HG03064 (cell line): ENCODE measurements around the gene MASP1.
A peak's percentile ranks its signal among the peaks of the same experiment; 100 is the strongest.

Experiments used
- ATAC-seq: cut with Tn5 transposase; IDR thresholded peaks from one replicate; pipeline ENCODE4 v1.9.1; 2021; ENCODE audit warnings: low read depth; ENCODE audit not compliant: unreplicated experiment

MASP1 gene

GRCh38 chr3:187291512-187292132, at the start of gene MASP1:
TSS of gene MASP1 (minus strand) at chr3:187291737. CDS start at chr3:187291632, 105 bp downstream.
- no peak for ATAC-seq

GRCh38 chr3:187340578-187340977, 49.0 kb upstream of the MASP1 start:
- ATAC-seq: no peak

- no peak for ATAC-seq
Measured at GRCh38 chr3:187336322-187336721, 44.8 kb upstream of the MASP1 start.

GRCh38 chr3:187334904-187335303, 43.4 kb upstream of the MASP1 start:
- ATAC-seq: no peak

- no peak for ATAC-seq
Measured at GRCh38 chr3:187328691-187329090, 37.2 kb upstream of the MASP1 start.

- no peak for ATAC-seq
Measured at GRCh38 chr3:187327845-187328244, 36.3 kb upstream of the MASP1 start.

- ATAC-seq: no peak
Measured at GRCh38 chr3:187325632-187326031, 34.1 kb upstream of the MASP1 start.

- no peak for ATAC-seq
Measured at GRCh38 chr3:187323091-187323490, 31.6 kb upstream of the MASP1 start.

GRCh38 chr3:187322291-187322690, 30.8 kb upstream of the MASP1 start:
- no peak for ATAC-seq

- ATAC-seq: no peak
Measured at GRCh38 chr3:187321766-187322165, 30.2 kb upstream of the MASP1 start.

- peak; percentile 66 for ATAC-seq
Measured at GRCh38 chr3:187319699-187320302, 28.3 kb upstream of the MASP1 start.

- ATAC-seq: no peak
Measured at GRCh38 chr3:187318819-187319616, 27.5 kb upstream of the MASP1 start.

GRCh38 chr3:187315872-187316271, 24.3 kb upstream of the MASP1 start:
- ATAC-seq: no peak

GRCh38 chr3:187314176-187314575, 22.6 kb upstream of the MASP1 start:
- ATAC-seq: no peak

GRCh38 chr3:187310954-187311470, 19.5 kb upstream of the MASP1 start:
- ATAC-seq: no peak

- no peak for ATAC-seq
Measured at GRCh38 chr3:187310226-187310625, 18.7 kb upstream of the MASP1 start.

- no peak for ATAC-seq
Measured at GRCh38 chr3:187305881-187306280, 14.3 kb upstream of the MASP1 start.

GRCh38 chr3:187299611-187300010, 8.1 kb upstream of the MASP1 start:
- ATAC-seq: no peak

- no peak for ATAC-seq
Measured at GRCh38 chr3:187296911-187297310, 5.4 kb upstream of the MASP1 start.

- no peak for ATAC-seq
Measured at GRCh38 chr3:187296058-187296457, 4.5 kb upstream of the MASP1 start.

- no peak for ATAC-seq
Measured at GRCh38 chr3:187295316-187296034, 3.9 kb upstream of the MASP1 start.
